Activated naive CD8-positive, alpha-beta T cell (primary cell): ENCODE results near the gene LRRC26.

Source experiments
- H3K27ac Mint-ChIP-seq: one replicate; pipeline ENCODE4 v1.8.0; 2021; ENCODE audit warnings: mixed read lengths
- H3K27me3 Mint-ChIP-seq: one replicate; pipeline ENCODE4 v1.8.0; 2021; ENCODE audit warnings: mixed read lengths
- H3K36me3 Mint-ChIP-seq: one replicate; pipeline ENCODE4 v1.8.0; 2021; ENCODE audit warnings: mixed read lengths
- H3K4me1 Mint-ChIP-seq: one replicate; pipeline ENCODE4 v1.8.0; 2021; ENCODE audit warnings: low read depth, mixed read lengths
- H3K4me3 Mint-ChIP-seq: one replicate; pipeline ENCODE4 v1.8.0; 2021; ENCODE audit warnings: mild to moderate bottlenecking, mixed read lengths
- H3K9me3 Mint-ChIP-seq: one replicate; pipeline ENCODE4 v1.8.0; 2021; ENCODE audit warnings: low read depth, mixed read lengths

The LRRC26 gene

GRCh38 chr9:137169896-137170358 lies at the start of gene LRRC26:
TSS of gene LRRC26 (minus strand) at chr9:137170051. CDS start at chr9:137169943, 108 bp downstream.
- no peaks in the 10 kb centered on the region for H3K36me3 Mint-ChIP-seq
- H3K27me3 Mint-ChIP-seq: peaks cover 3% of the 10 kb centered on the region
- H3K4me3 Mint-ChIP-seq: no peak within 1 kb of the TSS
- H3K4me1 Mint-ChIP-seq: no peaks in the 10 kb centered on the region
- no peak within 1 kb of the TSS for H3K27ac Mint-ChIP-seq
- no peaks in the 10 kb centered on the region for H3K9me3 Mint-ChIP-seq

GRCh38 chr9:137218754-137219271 lies 49.0 kb upstream of the LRRC26 start:
- H3K4me1 Mint-ChIP-seq: no peaks in the 10 kb centered on the region
- no peaks in the 10 kb centered on the region for H3K9me3 Mint-ChIP-seq
- H3K27ac Mint-ChIP-seq: no peak overlapping the region
- no peak overlapping the region for H3K4me3 Mint-ChIP-seq
- H3K27me3 Mint-ChIP-seq: no peaks in the 10 kb centered on the region
- no peaks in the 10 kb centered on the region for H3K36me3 Mint-ChIP-seq

- Mint-ChIP-seq H3K27ac (no peak overlapping the region), H3K36me3 (no peaks in the 10 kb centered on the region), H3K27me3 (no peaks in the 10 kb centered on the region), H3K4me3 (no peak overlapping the region), H3K9me3 (no peaks in the 10 kb centered on the region), H3K4me1 (no peaks in the 10 kb centered on the region)
These were observed 48.4 kb upstream of the LRRC26 start for GRCh38 chr9:137218212-137218753.

- H3K27me3 Mint-ChIP-seq: no peaks in the 10 kb centered on the region
- no peak overlapping the region for H3K27ac Mint-ChIP-seq
- no peak overlapping the region for H3K4me3 Mint-ChIP-seq
- H3K36me3 Mint-ChIP-seq: no peaks in the 10 kb centered on the region
- H3K9me3 Mint-ChIP-seq: no peaks in the 10 kb centered on the region
- H3K4me1 Mint-ChIP-seq: no peaks in the 10 kb centered on the region
These were observed 47.7 kb upstream of the LRRC26 start for GRCh38 chr9:137217276-137218211.

GRCh38 chr9:137216188-137216965 lies 46.5 kb upstream of the LRRC26 start:
- no peaks in the 10 kb centered on the region for H3K27me3 Mint-ChIP-seq
- H3K27ac Mint-ChIP-seq: no peak overlapping the region
- no peaks in the 10 kb centered on the region for H3K4me1 Mint-ChIP-seq
- no peaks in the 10 kb centered on the region for H3K36me3 Mint-ChIP-seq
- H3K9me3 Mint-ChIP-seq: no peaks in the 10 kb centered on the region
- H3K4me3 Mint-ChIP-seq: no peak overlapping the region

GRCh38 chr9:137215196-137215986 lies 45.5 kb upstream of the LRRC26 start:
- no peak overlapping the region for H3K4me3 Mint-ChIP-seq
- no peaks in the 10 kb centered on the region for H3K4me1 Mint-ChIP-seq
- no peak overlapping the region for H3K27ac Mint-ChIP-seq
- no peaks in the 10 kb centered on the region for H3K27me3 Mint-ChIP-seq
- no peaks in the 10 kb centered on the region for H3K36me3 Mint-ChIP-seq
- H3K9me3 Mint-ChIP-seq: no peaks in the 10 kb centered on the region

GRCh38 chr9:137214620-137215019 lies 44.8 kb upstream of the LRRC26 start:
- Mint-ChIP-seq H3K9me3 (no peaks in the 10 kb centered on the region), H3K4me3 (no peak overlapping the region), H3K27me3 (no peaks in the 10 kb centered on the region), H3K36me3 (no peaks in the 10 kb centered on the region), H3K27ac (no peak overlapping the region), H3K4me1 (no peaks in the 10 kb centered on the region)

GRCh38 chr9:137213160-137214060 lies 43.6 kb upstream of the LRRC26 start:
- Mint-ChIP-seq H3K4me1 (no peaks in the 10 kb centered on the region), H3K36me3 (no peaks in the 10 kb centered on the region), H3K27ac (no peak overlapping the region), H3K4me3 (no peak overlapping the region), H3K9me3 (no peaks in the 10 kb centered on the region), H3K27me3 (no peaks in the 10 kb centered on the region)

- H3K4me3 Mint-ChIP-seq: no peak overlapping the region
- H3K9me3 Mint-ChIP-seq: no peaks in the 10 kb centered on the region
- H3K27me3 Mint-ChIP-seq: no peaks in the 10 kb centered on the region
- H3K4me1 Mint-ChIP-seq: peaks cover 1% of the 10 kb centered on the region
- peaks cover 1% of the 10 kb centered on the region for H3K36me3 Mint-ChIP-seq
- no peak overlapping the region for H3K27ac Mint-ChIP-seq
These were observed 42.7 kb upstream of the LRRC26 start for GRCh38 chr9:137212520-137212919.

- Mint-ChIP-seq H3K4me1 (peaks cover 11% of the 10 kb centered on the region), H3K9me3 (no peaks in the 10 kb centered on the region), H3K27ac (no peak overlapping the region), H3K4me3 (no peak overlapping the region), H3K27me3 (no peaks in the 10 kb centered on the region), H3K36me3 (peaks cover 3% of the 10 kb centered on the region)
These were observed 41.7 kb upstream of the LRRC26 start for GRCh38 chr9:137211532-137211931.

- Mint-ChIP-seq H3K27me3 (no peaks in the 10 kb centered on the region), H3K4me1 (peaks cover 35% of the 10 kb centered on the region), H3K4me3 (peak overlapping the region; percentile 90), H3K27ac (peak overlapping the region; percentile 85), H3K36me3 (peaks cover 3% of the 10 kb centered on the region), H3K9me3 (no peaks in the 10 kb centered on the region)
These were observed 36.8 kb upstream of the LRRC26 start for GRCh38 chr9:137206602-137207001.

- peaks cover 37% of the 10 kb centered on the region for H3K4me1 Mint-ChIP-seq
- H3K9me3 Mint-ChIP-seq: no peaks in the 10 kb centered on the region
- no peaks in the 10 kb centered on the region for H3K27me3 Mint-ChIP-seq
- peak within 1 kb of the TSS; percentile 95 for H3K4me3 Mint-ChIP-seq
- peaks cover 3% of the 10 kb centered on the region for H3K36me3 Mint-ChIP-seq
- H3K27ac Mint-ChIP-seq: peak within 1 kb of the TSS; percentile 93
These were observed 35.5 kb upstream of the LRRC26 start, which contains the start of the genes NDOR1 and TMEM203 for GRCh38 chr9:137205126-137206069. TSS of gene NDOR1 (plus strand) at chr9:137205700. CDS start at chr9:137205778, 78 bp downstream. TSS of gene TMEM203 (minus strand) at chr9:137205648. CDS start at chr9:137205414, 234 bp downstream.
